CD4-positive, alpha-beta T cell treated with Interferon alpha-2 for 1 hour (primary cell): ENCODE data around the gene PLPP2.
"Not testable (repeated sequence)": the region's sequence is repeated elsewhere in the genome, so short reads cannot be mapped to it uniquely, and the experiment has no call there.

Experiments
- DNase-seq, 2 donors: peaks; one replicate each; pipeline ENCODE4 v3.0.0-alpha.2; 2020 to 2022

The PLPP2 gene

GRCh38 chr19:262125-262524 is 29.1 kb downstream of the PLPP2 start:
- no peak for DNase-seq

- not testable (repeated sequence) for DNase-seq
Measured at GRCh38 chr19:256804-257203, 34.4 kb downstream of the PLPP2 start.

GRCh38 chr19:252421-253186 is 38.6 kb downstream of the PLPP2 start:
- not testable (repeated sequence) for DNase-seq

GRCh38 chr19:246551-246950 is 44.7 kb downstream of the PLPP2 start:
- DNase-seq = no peak

GRCh38 chr19:245900-246299 is 45.3 kb downstream of the PLPP2 start:
- not testable (repeated sequence) for DNase-seq

- DNase-seq = no peak
Measured at GRCh38 chr19:245457-245856, 45.7 kb downstream of the PLPP2 start.
